Stimulated activated CD4-positive, alpha-beta T cell treated with anti-CD3 and anti-CD28 coated beads, Interleukin-4, amount 100 ng/mL, for 24 hours (primary cell): Measurements from ENCODE around the gene L3MBTL4.

Experiments
- DNase-seq: peaks from one replicate; pipeline ENCODE4 v3.0.0-alpha.2; 2020

L3MBTL4 gene

GRCh38 chr18:6362559-6363129, 52.1 kb downstream of the L3MBTL4 start:
- DNase-seq: no peak

DNA sequence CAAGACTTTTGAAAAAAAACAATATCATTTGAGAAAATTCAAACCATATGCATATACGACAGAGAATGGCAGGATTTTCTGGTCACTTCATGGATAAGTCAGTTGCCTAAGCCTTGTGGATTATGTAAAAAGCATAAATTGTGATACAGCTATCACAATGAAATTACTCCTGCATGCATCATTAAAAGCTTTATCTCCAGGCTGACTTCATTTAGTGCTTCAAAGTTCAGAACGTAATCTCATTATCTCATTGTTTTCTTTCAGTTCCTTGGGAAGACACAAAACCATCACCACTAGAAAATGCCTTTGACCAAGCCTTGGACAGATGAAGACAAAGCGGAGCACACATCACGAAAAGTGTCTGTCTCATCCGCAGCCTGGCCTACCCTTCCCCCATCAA, 57.0 kb downstream of the L3MBTL4 start:
- DNase-seq: no peak

GRCh38 chr18:6355789-6356589, 58.7 kb downstream of the L3MBTL4 start:
- DNase-seq: no peak

DNA sequence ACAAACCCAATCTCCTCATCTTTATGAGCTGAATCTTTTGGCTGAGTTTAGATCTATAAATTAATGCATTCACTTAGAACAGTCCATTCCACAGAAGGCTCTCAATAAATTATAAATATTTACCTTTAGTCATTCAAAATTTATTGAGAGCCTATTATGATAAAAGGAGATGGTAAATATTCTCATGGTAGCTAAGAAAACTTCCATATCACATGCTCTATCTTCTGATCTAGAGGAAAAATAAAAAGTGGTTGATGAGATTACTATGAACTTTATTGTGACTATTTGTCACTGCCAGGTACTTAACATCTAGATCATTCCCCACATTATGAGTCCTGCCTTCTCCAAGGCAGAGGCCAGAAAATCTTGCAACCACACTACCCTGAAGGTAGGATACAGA, 62.4 kb downstream of the L3MBTL4 start:
- DNase-seq: no peak

DNA sequence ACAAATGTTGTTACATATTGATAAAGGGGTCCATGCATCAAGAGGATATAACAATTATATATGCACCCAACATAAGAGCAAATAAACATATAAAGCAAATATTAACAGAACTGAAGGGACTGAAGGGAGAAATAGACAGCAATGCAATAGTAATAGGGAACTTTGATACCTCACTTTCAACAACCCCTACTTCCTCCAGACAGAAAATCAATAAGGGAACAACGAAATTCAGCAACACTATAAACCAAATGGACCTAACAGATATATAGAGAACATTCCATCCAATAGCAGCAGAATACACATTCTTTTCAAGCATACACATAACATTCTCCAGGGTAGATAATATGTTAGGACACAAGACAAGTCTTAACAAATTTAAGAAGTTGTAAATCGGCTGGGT, 71.7 kb downstream of the L3MBTL4 start:
- DNase-seq: no peak

GRCh38 chr18:6341709-6342108, 73.0 kb downstream of the L3MBTL4 start:
- DNase-seq: no peak

DNA sequence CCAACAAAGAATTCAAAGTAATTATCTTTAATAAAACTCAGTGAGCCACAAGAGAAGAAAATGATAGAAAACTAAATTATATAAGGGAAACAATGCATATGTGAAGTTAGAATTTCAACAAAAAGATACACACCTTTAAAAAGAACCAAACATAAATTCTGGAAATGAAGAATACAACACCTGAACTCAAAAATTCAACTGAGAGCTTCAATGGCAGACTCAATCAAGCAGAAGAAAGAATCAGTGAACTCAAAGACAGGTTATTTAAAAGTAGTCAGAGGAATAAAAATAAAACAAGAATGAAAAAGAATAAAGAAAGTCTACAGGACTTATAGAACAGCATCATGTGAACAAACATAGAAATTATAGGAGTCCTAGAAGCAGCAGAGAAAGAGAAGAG, 73.4 kb downstream of the L3MBTL4 start:
- no peak for DNase-seq

- DNase-seq: no peak
Observed at GRCh38 chr18:6340121-6340520, 74.6 kb downstream of the L3MBTL4 start.

GRCh38 chr18:6336239-6336638, 78.5 kb downstream of the L3MBTL4 start:
- DNase-seq: no peak

GRCh38 chr18:6333981-6334380, 80.7 kb downstream of the L3MBTL4 start:
- no peak for DNase-seq

GRCh38 chr18:6331872-6332271, 82.8 kb downstream of the L3MBTL4 start:
- DNase-seq: no peak

DNA sequence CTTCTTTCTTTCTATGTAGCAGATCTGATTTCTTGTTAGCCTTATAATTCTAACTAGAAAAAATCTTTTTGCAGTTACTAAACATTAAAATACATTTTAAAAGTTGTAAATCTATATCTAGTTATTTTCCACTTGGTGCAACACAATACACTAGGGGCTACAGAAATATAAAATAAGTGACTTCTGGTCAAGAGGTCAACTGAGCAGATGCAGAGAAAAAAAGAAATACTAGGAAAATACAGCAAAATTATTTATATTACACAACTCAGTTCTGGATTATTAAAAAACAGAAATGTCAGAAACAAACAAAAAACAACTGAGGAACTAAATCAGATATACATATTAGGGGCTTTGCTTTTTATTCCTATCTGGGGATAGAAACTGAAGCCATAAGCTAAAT, 83.9 kb downstream of the L3MBTL4 start:
- DNase-seq: no peak

- DNase-seq: no peak
Observed at GRCh38 chr18:6328621-6329010, 86.1 kb downstream of the L3MBTL4 start.

DNA sequence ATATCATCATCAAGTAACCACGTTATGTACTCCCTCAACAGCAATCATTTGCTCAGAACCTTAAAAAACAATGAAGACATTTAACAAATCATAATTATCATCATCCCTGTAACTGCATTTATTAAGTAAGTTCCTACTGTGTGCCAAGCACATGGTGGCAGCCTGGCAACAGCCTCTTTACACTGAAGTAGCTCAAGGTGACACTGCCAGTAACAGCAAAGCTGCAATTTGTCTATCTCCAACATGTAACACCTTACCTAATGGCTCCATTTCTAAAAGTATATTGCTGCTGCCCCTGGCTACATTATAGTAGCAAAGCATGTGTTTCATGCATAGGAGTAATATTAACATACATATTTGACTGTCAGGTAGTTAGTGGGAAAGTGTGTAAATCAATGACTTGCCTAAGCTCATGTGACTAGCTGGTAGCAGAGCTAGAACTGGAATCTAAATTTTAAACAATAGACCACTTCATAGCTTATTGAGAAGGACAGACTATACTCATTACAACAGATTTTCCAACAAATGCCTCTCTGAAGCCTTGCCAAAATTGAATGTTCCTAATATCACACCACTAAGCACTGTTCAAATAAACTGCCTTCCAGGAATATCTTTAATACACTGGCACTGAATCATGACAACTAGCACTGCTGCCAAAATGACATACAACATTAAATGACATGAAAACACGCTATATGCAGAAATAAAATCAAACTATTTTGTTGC, 86.7 kb downstream of the L3MBTL4 start:
- DNase-seq: no peak

- no peak for DNase-seq
Observed at GRCh38 chr18:6327485-6327884, 87.2 kb downstream of the L3MBTL4 start.

DNA sequence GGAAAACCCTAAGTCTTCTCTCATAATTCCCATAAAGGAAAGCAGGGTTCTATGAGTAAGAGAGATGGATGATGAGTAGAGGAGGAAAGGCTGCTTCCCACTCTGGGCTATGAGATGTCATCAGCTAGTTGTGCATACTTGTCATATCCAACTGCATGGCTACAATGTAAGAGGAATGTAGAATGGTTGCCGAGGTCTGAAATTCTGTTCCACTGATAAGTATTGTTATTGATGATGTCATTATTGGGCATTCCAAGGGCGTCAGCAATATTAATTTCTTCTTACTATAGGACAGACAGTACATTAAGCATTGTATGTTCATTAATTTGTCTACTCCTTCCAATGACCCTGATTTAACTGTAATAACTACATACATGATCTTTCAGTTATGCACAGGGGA, 88.1 kb downstream of the L3MBTL4 start:
- DNase-seq: no peak

- DNase-seq: no peak
Observed at GRCh38 chr18:6323319-6323889, 91.3 kb downstream of the L3MBTL4 start.

DNA sequence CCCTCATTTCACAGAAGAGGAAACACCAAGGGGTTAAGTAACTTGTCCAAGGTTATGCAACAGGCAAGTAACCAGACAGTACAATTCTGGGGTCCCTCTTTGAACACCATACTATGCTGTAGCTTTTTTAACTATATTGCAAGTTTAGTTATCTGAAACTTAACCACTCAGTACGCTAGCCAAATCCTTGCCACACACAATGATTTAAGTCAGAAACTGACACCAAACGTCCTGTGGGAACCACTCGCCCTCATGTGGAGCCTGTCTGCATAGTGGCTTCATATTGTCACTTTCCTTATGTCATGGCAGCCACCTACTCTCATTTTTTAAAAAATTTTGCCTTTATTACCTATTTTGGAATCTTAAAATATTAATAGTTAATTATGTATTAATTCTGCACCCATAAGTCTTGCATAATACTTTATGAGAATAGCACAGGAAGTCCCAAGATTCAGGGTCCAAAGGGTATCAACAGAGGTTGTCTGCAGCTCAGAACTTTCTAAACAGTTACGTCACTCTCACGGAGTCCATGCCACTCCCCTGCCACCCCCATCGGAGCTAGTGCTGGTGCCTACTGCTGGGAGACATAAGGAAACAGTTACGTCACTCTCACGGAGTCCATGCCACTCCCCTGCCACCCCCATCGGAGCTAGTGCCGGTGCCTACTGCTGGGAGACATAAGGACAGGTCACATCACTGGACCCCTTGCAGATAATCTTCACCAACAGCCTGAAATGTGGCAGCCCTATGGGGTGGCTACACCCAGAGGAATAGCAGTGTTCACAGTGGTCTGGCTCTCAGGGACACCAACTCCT, 99.0 kb downstream of the L3MBTL4 start:
- DNase-seq: no peak

DNA sequence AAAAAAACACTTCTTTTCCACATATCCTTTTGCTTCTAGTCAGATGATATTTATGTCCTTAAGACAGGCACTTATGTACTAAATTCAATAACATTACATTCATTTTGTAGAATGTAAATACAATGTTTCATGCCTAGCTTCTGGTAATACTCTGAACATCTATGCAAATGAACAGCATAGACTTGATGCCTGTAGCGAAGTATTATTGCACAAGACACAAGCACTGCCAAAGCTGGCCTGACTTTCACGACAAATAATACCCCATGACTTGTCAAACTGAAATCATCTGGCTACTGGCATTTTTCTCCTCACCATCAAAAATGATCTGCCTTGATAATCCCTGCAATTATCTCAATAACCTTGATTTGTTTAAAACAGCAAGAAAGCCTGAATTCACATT, 101.3 kb downstream of the L3MBTL4 start:
- DNase-seq: no peak

DNA sequence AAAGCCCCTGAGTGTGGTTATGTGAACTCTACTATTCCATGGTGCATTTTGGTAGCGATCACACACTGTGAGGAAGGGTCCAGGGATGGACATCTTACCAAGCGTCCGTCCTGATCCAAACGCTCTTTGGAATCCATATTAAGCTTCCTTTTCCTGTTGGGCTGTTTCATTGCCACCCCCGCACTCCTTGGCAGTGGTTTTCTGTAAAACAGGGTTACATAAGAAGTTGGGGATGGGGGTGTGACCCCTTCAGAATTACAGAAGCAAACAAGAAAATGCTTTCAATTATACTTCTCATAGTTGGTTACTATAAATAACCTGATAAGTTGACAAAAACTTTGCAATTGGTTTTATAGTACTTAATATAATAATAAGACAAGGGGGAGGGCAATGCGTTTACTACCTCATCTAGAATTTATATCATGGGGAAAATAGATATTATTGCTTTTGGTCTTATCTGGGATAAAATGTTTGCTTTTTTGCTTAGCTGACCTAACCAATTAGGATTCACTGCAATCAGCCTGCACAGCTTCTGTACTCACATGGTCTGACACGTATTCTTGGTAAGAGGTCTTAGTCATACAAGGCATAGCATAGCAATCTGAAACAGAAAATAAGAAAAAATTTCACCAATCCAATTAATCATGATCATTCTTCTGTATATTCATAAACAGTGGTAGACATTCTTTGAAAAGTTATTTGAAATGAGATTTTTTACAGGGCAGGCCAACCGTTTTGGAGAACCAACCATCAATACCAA, 103.1 kb downstream of the L3MBTL4 start:
- no peak for DNase-seq

- no peak for DNase-seq
Observed at GRCh38 chr18:6310714-6311113, 104.0 kb downstream of the L3MBTL4 start.

GRCh38 chr18:6297875-6298274, 116.8 kb downstream of the L3MBTL4 start:
- DNase-seq: no peak
